SK-N-SH treated with all-trans-retinoic acid at 6 μM for 48 hours (cell line): Measurements from ENCODE around the gene JUND.

Experiments
- ATAC-seq: fragments of 200-7000 bp; cut with Tn5 transposase; 3 replicates; pipeline ENCODE4 v1.9.1; 2020; ENCODE audit warnings: mild to moderate bottlenecking, moderate library complexity
- ARNTL ChIP-seq: fragments of 450-650 bp; formaldehyde crosslinking; IDR thresholded peaks from 2 replicates; pipeline ENCODE4 v1.5.0; 2020; ENCODE audit warnings: low read depth, mild to moderate bottlenecking, moderate library complexity, borderline replicate concordance
- BACH2 ChIP-seq: fragments of 250-450 bp; sonication (Bioruptor Pico); IDR thresholded peaks from 2 replicates; pipeline ENCODE4 v1.9.0; 2021; ENCODE audit warnings: mild to moderate bottlenecking, borderline replicate concordance
- CSDC2 ChIP-seq: fragments of 250-450 bp; sonication (Bioruptor Pico); IDR thresholded peaks from 2 replicates; pipeline ENCODE4 v1.5.0; 2020; ENCODE audit warnings: mild to moderate bottlenecking, moderate library complexity
- ESRRG ChIP-seq: fragments of 250-450 bp; sonication (Bioruptor Pico); IDR thresholded peaks from 2 replicates; pipeline ENCODE4 v1.6.1; 2021; ENCODE audit warnings: mild to moderate bottlenecking
- GLIS3 ChIP-seq: fragments of 250-450 bp; sonication (Bioruptor Pico); IDR thresholded peaks from 2 replicates; pipeline ENCODE4 v1.5.0; 2020; ENCODE audit warnings: mild to moderate bottlenecking, moderate library complexity
- ISL1 ChIP-seq: fragments of 250-450 bp; sonication (Bioruptor Pico); IDR thresholded peaks from 2 replicates; pipeline ENCODE4 v2.1.2; 2022; ENCODE audit warnings: mild to moderate bottlenecking, moderate library complexity
- OSR1 ChIP-seq: fragments of 250-450 bp; sonication (Bioruptor Pico); IDR thresholded peaks from 2 replicates; pipeline ENCODE4 v1.8.0; 2022; ENCODE audit warnings: moderate library complexity, mild to moderate bottlenecking, inconsistent platforms
- POU6F1 ChIP-seq: fragments of 250-450 bp; sonication (Bioruptor Pico); IDR thresholded peaks from 2 replicates; pipeline ENCODE4 v1.8.0; 2021; ENCODE audit warnings: low read depth, mild to moderate bottlenecking, moderate library complexity, borderline replicate concordance
- PPARA ChIP-seq: fragments of 250-450 bp; sonication (Bioruptor Pico); IDR thresholded peaks from 2 replicates; pipeline ENCODE4 v1.5.0; 2020; ENCODE audit warnings: mild to moderate bottlenecking, borderline replicate concordance
- RARB ChIP-seq: fragments of 250-450 bp; sonication (Bioruptor Pico); IDR thresholded peaks from 2 replicates; pipeline ENCODE4 v1.8.0; 2021; ENCODE audit warnings: mild to moderate bottlenecking, moderate library complexity
- SNAI2 ChIP-seq: fragments of 250-450 bp; sonication (Bioruptor Pico); IDR thresholded peaks from 2 replicates; pipeline ENCODE4 v1.5.0; 2020; ENCODE audit warnings: mild to moderate bottlenecking, moderate library complexity
- TSHZ2 ChIP-seq: fragments of 250-450 bp; sonication (Bioruptor Pico); IDR thresholded peaks from 2 replicates; pipeline ENCODE4 v1.5.0; 2020; ENCODE audit warnings: mild to moderate bottlenecking, moderate library complexity
- ZC3H10 ChIP-seq: fragments of 250-450 bp; sonication (Bioruptor Pico); IDR thresholded peaks from 2 replicates; pipeline ENCODE4 v1.5.1; 2021; ENCODE audit warnings: mild to moderate bottlenecking, moderate library complexity
- ZFP3 ChIP-seq: fragments of 250-450 bp; sonication (Bioruptor Pico); IDR thresholded peaks from 2 replicates; pipeline ENCODE4 v1.5.0; 2020; ENCODE audit warnings: mild to moderate bottlenecking, moderate library complexity
- ZFP30 ChIP-seq: fragments of 450-650 bp; formaldehyde crosslinking; IDR thresholded peaks from 2 replicates; pipeline ENCODE4 v1.5.0; 2022; ENCODE audit warnings: mild to moderate bottlenecking, moderate library complexity
- ZNF565 ChIP-seq: fragments of 450-650 bp; formaldehyde crosslinking; conservative IDR thresholded peaks from 2 replicates; pipeline ENCODE4 v1.5.0; 2020; ENCODE audit warnings: low read depth, mild to moderate bottlenecking, moderate library complexity
- ZNF8 ChIP-seq: fragments of 450-650 bp; formaldehyde crosslinking; IDR thresholded peaks from 2 replicates; pipeline ENCODE4 v1.5.0; 2020; ENCODE audit warnings: mild to moderate bottlenecking, moderate library complexity
- TF ChIP-seq, protein P1 (sequence below): fragments of 250-450 bp; sonication (Bioruptor Pico); IDR thresholded peaks from 2 replicates; pipeline ENCODE4 v1.8.0; 2020; ENCODE audit warnings: mild to moderate bottlenecking, moderate library complexity, borderline replicate concordance
- TF ChIP-seq, protein P2 (sequence below): fragments of 250-450 bp; sonication (Bioruptor Pico); IDR thresholded peaks from 2 replicates; pipeline ENCODE4 v1.5.1; 2021; ENCODE audit warnings: mild to moderate bottlenecking, moderate library complexity

Gene JUND

DNA sequence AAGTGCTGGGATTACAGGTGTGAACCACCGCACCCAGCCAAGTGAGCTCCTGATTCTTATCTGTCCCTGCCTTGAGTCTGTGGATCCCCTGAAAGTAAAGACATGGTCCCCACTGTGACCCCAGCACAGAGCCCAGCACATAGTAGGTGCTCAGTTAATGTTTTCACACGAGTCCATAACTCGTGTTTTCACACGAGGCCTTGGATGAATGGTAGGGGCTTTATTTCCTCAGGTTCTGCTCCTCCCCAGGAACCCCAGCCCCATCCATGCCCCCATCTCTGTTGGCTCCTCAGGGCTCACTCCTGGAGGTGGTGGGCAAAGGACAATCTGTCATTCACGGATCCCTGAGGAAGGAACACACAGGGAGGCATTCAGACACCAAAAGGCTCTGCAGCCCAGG, 31.6 kb downstream of the JUND start:
- TF ChIP-seq PPARA (no peak), ARNTL (CRISPR knock-in tag) (no peak), ZFP30 (no peak), ZC3H10 (CRISPR knock-in tag) (no peak), ZNF8 (CRISPR knock-in tag) (no peak), TSHZ2 (CRISPR knock-in tag) (no peak), SNAI2 (CRISPR knock-in tag) (no peak), ZNF565 (CRISPR knock-in tag) (no peak), RARB (no peak), ZFP3 (CRISPR knock-in tag) (no peak), ISL1 (CRISPR knock-in tag) (no peak), POU6F1 (CRISPR knock-in tag) (no peak), ESRRG (CRISPR knock-in tag) (no peak), OSR1 (CRISPR knock-in tag) (no peak)
- TF ChIP-seq, protein P1, sequence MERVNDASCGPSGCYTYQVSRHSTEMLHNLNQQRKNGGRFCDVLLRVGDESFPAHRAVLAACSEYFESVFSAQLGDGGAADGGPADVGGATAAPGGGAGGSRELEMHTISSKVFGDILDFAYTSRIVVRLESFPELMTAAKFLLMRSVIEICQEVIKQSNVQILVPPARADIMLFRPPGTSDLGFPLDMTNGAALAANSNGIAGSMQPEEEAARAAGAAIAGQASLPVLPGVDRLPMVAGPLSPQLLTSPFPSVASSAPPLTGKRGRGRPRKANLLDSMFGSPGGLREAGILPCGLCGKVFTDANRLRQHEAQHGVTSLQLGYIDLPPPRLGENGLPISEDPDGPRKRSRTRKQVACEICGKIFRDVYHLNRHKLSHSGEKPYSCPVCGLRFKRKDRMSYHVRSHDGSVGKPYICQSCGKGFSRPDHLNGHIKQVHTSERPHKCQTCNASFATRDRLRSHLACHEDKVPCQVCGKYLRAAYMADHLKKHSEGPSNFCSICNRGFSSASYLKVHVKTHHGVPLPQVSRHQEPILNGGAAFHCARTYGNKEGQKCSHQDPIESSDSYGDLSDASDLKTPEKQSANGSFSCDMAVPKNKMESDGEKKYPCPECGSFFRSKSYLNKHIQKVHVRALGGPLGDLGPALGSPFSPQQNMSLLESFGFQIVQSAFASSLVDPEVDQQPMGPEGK (CRISPR knock-in tag), result no peak
- TF ChIP-seq, all 23 proteins: peak for 0
- no peak for ATAC-seq

- TF ChIP-seq RARB, result no peak
- TF ChIP-seq PPARA, result no peak
- TF ChIP-seq CSDC2, result no peak
- TF ChIP-seq ZNF8 (CRISPR knock-in tag), result no peak
- TF ChIP-seq ZC3H10 (CRISPR knock-in tag), result no peak
- no peak for TF ChIP-seq ISL1 (CRISPR knock-in tag)
Observed at GRCh38 chr19:18245297-18245696, 36.1 kb downstream of the JUND start.

DNA sequence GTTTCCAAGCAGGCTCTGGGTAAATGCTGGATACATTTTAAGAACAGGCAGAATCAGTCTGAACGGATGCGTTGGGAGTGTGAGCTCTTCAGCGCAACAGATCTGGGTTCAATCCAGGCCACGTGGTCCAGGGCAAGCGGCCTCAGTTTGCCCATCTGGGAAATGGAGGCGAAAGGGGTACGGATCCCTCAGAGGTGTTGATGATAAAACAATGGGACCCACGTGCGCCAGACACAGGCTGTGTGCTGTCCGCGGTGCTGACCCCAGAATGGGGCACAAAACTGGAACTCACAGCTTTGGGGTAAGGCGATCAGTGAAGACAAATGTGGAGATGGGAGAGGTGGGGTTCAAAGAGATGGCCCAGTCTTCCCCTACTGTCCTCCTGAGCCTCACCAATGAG, 42.1 kb downstream of the JUND start:
- ATAC-seq, result no peak
- TF ChIP-seq ZC3H10 (CRISPR knock-in tag), result no peak

More at GRCh38 chr19:18245297-18245696, 36.1 kb downstream of the JUND start:
- no peak for ATAC-seq

- TF ChIP-seq, protein P2, sequence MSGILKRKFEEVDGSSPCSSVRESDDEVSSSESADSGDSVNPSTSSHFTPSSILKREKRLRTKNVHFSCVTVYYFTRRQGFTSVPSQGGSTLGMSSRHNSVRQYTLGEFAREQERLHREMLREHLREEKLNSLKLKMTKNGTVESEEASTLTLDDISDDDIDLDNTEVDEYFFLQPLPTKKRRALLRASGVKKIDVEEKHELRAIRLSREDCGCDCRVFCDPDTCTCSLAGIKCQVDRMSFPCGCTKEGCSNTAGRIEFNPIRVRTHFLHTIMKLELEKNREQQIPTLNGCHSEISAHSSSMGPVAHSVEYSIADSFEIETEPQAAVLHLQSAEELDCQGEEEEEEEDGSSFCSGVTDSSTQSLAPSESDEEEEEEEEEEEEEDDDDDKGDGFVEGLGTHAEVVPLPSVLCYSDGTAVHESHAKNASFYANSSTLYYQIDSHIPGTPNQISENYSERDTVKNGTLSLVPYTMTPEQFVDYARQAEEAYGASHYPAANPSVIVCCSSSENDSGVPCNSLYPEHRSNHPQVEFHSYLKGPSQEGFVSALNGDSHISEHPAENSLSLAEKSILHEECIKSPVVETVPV (CRISPR knock-in tag), result no peak
- TF ChIP-seq BACH2 (CRISPR knock-in tag), result no peak
- no peak for ATAC-seq
Observed at GRCh38 chr19:18234194-18234593, 47.2 kb downstream of the JUND start.

DNA sequence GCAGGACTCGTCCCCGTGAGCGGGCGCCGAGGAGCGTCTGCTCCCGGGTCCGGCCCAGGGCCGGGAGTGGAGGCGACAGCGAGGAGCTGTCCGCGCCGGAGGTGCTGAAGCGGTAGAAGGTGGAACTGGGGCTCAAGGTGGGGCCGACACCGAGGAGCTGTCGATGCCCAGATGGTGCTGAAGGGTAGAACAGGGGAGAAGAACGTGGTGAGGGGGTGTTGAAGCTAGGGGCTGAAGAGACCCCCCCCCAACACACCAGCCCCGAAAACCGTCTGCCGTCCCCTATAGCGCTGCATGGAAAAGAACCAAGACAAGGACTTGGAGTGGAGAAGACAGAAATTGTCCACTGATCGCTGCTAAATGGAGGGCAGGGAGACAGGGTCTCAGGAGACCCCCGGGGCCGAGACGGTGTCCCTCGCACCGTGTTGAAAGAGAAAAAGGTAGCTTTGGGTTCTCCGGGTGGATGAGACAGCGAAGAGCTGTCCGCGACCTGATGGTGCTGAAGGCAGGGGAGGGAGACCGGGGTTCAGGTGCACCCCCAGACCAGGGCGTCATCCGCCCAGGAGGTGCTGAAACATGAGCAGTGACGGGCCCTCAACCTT, 48.1 kb downstream of the JUND start:
- 0 out of 2 replicates have a peak, but pooled peaks have one; percentile 26 for TF ChIP-seq ISL1 (CRISPR knock-in tag)
- no peak for TF ChIP-seq SNAI2 (CRISPR knock-in tag)
- 0 out of 2 replicates have a peak, but pooled peaks have one; percentile 42 for TF ChIP-seq CSDC2
- TF ChIP-seq ZC3H10 (CRISPR knock-in tag), result 0 out of 2 replicates have a peak, but pooled peaks have one; percentile 21
- TF ChIP-seq ZNF8 (CRISPR knock-in tag), result no peak
- TF ChIP-seq GLIS3 (CRISPR knock-in tag), result no peak
- TF ChIP-seq ZFP3 (CRISPR knock-in tag), result peak; percentile 74; the same call in 1 of the 2 replicates
- peak; percentile 86 for ATAC-seq
